Motor neuron (in vitro differentiated cells): ENCODE measurements around the gene CYSLTR2. TPM values are rescaled to one million over a fixed set of nuclear protein-coding genes. Genes with fewer than 3 reads are reported as not detected.

Experiments
- total RNA-seq, 8 experiments: library from RNA; unstranded; fragments of 300-600 nt; gene quantifications; 2 replicates each; pipeline versions ENCODE4 v1.2.3 to v1.2.4, GENCODE V29; 2022

CYSLTR2 gene
- total RNA-seq, 8 experiments from 2014 or later, result 0.05 to 0.33 (median 0.13) TPM; not detected in 2

Other genes with a start within 250 kb of the CYSLTR2 start
- 10 to 100 TPM in 5 of 8 experiments, 1 to 10 TPM in 3; 3.9 to 33.6 (median 10.4) TPM for gene LPAR6, start 240.8 kb upstream of the CYSLTR2 start, total RNA-seq
- 10 to 100 TPM in 3 of 8 experiments, 1 to 10 TPM in 5; 7.6 to 22.9 (median 9.4) TPM for gene RCBTB2, start 120.8 kb upstream of the CYSLTR2 start, total RNA-seq